GM15510 (cell line): ENCODE measurements around the gene REC114.

ENCODE experiments used
- POLR2A ChIP-seq: IDR thresholded peaks from 3 replicates; pipeline ENCODE4 v1.6.1; 2011; ENCODE audit warnings: borderline replicate concordance; ENCODE audit not compliant: insufficient read length; ENCODE audit errors: extremely low read depth

REC114 gene

DNA sequence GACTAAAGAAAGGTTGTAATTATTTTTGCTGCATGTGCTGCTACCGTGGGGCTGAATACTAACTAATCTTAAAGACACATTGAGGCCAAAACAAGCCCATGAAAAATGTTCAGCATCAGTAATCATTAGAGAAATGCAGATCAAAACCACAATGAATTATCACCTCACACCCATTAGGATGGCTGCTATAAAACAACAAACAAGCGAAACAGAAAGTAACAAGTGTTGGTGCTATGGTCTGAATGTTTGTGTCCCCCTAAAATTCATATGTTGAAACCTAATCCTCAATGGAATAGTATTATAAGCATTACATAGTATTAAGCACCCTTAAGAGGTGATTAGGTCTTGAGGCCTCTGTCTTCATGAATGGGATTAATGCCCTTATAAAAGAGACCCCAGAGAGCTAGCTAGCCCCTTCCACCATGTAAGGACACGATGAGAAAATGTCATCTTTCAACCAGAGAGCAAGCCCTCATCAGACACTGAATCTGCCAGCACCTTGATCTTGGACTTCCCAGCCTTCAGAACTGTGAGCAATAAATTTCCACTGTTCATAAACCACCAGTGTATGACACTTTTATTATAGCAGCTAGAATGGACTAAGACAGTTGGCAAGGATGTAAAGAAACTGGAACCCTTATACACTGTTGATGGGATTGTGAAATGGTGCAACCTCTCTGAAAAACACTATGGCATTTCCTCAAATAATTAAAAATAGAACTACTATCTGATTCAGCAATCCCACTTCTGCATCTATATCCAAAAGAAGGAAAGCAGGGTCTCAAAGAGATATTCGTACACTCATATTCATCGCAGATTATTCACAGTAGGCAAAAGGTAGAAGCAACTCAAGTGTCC lies 76.1 kb downstream of the REC114 start:
- TF ChIP-seq POLR2A, result no peak

- no peak for TF ChIP-seq POLR2A
These were observed 79.0 kb downstream of the REC114 start for GRCh38 chr15:73522011-73522410.

DNA sequence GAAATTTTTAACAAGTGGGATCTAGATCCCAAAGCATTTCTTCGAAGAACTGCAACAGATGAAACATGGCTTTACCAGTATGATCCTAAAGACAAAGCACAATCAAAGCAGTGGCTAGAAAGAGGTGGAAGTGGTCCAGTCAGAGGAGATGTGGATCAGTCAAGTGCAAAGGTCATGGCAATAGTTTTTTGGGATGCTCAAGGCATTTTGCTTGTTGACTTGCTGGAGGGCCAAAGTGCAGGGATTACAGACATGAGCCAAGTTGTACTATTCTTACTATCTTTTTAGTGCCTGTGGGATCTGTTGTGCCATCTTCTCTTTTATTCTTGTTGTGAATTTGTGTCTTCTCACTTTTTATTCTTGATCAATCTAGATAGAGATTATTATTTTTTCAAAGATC lies 82.0 kb downstream of the REC114 start:
- no peak for TF ChIP-seq POLR2A

- TF ChIP-seq POLR2A, result no peak
These were observed 84.6 kb downstream of the REC114 start for GRCh38 chr15:73527598-73527997.

- no peak for TF ChIP-seq POLR2A
These were observed 87.7 kb downstream of the REC114 start for GRCh38 chr15:73530649-73531048.

- no peak for TF ChIP-seq POLR2A
These were observed 95.2 kb downstream of the REC114 start for GRCh38 chr15:73538123-73538522.

DNA sequence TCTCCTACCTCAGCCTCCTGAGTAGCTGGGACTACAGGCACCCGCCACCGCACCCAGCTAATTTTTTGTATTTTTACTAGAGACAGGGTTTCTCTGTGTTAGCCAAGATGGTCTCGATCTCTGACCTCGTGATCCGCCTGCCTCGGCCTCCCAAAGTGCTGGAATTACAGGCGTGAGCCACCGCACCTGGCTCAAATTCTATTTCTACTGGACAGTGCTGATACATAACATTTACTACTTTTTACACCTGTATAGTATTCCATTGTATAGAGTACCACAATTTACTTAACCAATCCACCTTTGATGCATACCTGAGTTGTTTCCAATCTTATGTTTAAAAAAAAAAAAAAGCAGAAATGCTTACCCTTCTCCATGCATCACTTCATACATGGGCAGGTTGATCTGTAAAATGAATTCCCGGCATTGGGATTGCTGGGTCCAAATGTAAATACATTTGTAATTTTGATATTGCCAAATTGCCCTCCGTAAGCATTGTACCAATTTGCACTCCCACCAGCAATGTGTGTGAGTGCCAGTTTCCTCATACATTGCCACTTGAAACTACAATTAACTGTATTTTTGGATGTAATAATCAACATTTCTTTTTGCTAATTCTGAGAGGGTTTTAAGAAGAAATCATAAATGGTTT lies 95.7 kb downstream of the REC114 start:
- no peak for TF ChIP-seq POLR2A

DNA sequence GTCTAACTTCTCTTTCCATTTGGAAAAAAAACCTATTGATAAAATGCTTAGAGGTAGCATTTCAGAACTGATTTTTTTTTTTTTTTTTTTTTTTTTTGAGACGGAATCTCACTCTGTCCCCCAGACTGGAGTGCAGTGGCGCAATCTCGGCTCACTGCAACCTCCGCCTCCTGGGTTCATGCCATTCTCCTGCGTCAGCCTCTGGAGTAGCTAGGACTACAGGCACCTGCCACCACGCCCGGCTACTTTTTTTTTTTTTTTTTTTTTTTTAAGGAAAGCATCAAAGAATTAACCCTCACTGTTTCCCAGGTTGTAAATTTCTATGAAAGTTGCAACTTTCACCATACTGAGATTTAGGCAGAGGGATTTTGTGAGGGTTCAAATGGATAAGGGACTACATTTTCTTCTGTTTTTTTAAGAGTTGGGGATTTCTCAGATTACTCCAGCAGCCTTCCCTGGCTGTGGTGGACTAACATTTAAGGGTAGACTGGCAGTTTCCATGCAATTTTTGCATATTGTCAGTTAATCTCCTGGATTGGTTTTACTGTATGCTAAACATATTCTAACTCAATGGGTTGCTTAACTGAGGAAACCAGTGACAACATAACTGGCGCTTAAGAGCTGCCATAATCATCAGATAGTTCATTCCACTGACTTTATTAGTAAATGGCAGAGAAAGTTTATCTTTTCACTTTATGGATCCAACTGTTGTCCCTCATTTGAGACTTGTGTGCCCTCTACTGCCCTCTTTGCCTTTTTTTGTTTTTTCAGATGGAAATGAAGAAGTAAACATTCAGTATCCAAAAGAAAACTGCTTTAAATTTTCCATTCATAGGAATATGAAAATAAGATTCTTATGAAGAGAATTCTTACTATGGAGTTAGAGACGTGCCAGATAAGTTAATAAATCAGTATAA lies 96.5 kb downstream of the REC114 start:
- TF ChIP-seq POLR2A, result no peak

DNA sequence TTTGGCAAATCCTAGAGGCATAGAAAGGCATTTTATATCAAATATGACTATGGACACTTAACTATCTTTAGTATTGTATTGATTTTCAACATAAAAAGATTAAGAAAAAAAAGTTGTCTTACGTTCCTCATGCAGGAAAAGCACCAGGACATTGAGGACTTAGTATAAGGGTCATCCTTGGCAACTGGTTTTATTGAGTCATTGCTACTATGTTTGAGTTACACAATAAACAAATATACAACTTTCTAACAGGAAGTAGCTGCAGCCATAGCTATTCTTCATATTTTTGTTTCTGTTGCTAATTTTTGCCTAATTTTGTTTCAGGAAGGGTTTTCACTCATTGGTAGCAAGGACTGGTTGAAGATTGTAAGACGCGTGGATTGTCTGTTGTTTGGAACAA lies 97.2 kb downstream of the REC114 start:
- no peak for TF ChIP-seq POLR2A

- no peak for TF ChIP-seq POLR2A
These were observed 98.5 kb downstream of the REC114 start for GRCh38 chr15:73541479-73541878.

- TF ChIP-seq POLR2A, result no peak
These were observed 107.2 kb downstream of the REC114 start for GRCh38 chr15:73550190-73550589.

GRCh38 chr15:73555080-73555479 lies 112.1 kb downstream of the REC114 start:
- TF ChIP-seq POLR2A, result no peak

DNA sequence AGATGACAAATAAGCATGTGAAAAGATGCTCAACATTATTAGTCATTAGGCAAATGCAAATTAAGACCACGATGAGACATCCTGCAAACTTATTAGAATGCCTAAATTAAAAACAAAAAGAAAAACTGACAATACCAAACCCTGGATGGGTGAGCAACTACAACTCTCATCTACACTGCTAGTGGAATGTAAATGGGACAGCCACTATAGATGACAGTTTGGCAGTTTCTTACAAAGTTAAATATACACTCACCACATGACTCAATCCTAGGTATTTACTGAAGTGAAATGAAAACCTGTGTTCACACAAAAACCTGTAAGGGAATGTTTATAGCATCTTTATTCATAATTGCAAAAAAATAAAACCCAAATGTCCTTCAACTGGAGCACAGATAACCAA lies 115.6 kb downstream of the REC114 start:
- TF ChIP-seq POLR2A, result no peak

- TF ChIP-seq POLR2A, result no peak
These were observed 117.6 kb downstream of the REC114 start for GRCh38 chr15:73560501-73561117.

DNA sequence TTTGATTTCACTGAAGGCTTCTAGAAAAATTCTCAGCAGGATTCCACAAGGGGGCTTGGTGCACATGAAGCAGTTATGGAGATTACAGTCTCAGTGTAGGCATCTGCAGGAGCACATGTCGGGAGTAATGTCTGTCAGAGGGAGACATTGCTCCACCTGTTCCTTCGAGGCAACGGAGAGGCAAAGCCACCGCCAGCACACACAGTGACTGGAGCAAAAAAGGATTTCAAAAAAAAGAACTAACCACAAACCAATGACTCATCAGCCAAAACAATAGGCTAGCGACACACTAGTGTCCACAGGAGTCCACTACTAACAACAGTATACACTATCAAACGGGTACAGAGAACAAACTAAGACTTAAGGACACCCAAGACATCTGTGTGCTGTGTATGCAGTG lies 121.3 kb downstream of the REC114 start:
- TF ChIP-seq POLR2A, result no peak
